Measurements from ENCODE around the gene RIPPLY2. TPM values are rescaled to one million over a fixed set of nuclear protein-coding genes. Genes with fewer than 3 reads are reported as not detected.
A peak's percentile ranks its signal among the peaks of the same experiment; 100 is the strongest.

The RIPPLY2 gene
- total and polyA plus RNA-seq, 9 of the 15 experiments (the other 6 are each of a cell fraction or from before 2014, with no cell fraction given) = not detected

- TF ChIP-seq, protein P1, sequence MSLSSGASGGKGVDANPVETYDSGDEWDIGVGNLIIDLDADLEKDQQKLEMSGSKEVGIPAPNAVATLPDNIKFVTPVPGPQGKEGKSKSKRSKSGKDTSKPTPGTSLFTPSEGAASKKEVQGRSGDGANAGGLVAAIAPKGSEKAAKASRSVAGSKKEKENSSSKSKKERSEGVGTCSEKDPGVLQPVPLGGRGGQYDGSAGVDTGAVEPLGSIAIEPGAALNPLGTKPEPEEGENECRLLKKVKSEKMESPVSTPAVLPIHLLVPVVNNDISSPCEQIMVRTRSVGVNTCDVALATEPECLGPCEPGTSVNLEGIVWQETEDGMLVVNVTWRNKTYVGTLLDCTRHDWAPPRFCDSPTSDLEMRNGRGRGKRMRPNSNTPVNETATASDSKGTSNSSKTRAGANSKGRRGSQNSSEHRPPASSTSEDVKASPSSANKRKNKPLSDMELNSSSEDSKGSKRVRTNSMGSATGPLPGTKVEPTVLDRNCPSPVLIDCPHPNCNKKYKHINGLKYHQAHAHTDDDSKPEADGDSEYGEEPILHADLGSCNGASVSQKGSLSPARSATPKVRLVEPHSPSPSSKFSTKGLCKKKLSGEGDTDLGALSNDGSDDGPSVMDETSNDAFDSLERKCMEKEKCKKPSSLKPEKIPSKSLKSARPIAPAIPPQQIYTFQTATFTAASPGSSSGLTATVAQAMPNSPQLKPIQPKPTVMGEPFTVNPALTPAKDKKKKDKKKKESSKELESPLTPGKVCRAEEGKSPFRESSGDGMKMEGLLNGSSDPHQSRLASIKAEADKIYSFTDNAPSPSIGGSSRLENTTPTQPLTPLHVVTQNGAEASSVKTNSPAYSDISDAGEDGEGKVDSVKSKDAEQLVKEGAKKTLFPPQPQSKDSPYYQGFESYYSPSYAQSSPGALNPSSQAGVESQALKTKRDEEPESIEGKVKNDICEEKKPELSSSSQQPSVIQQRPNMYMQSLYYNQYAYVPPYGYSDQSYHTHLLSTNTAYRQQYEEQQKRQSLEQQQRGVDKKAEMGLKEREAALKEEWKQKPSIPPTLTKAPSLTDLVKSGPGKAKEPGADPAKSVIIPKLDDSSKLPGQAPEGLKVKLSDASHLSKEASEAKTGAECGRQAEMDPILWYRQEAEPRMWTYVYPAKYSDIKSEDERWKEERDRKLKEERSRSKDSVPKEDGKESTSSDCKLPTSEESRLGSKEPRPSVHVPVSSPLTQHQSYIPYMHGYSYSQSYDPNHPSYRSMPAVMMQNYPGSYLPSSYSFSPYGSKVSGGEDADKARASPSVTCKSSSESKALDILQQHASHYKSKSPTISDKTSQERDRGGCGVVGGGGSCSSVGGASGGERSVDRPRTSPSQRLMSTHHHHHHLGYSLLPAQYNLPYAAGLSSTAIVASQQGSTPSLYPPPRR (CRISPR knock-in tag; IDR thresholded peaks at IDR 0.05; ENCODE audit: borderline replicate concordance) = no peak; the same call in 1 of the 2 replicates
- TF ChIP-seq PURB (CRISPR knock-in tag; IDR thresholded peaks at IDR 0.05; ENCODE audit: low read depth) (no peak), CEBPG (CRISPR knock-in tag; IDR thresholded peaks at IDR 0.05) (peak; percentile 50; the same call in 1 of the 2 replicates), CEBPG (tag; conservative IDR thresholded peaks at IDR 0.05 in 1 of 2, IDR thresholded peaks at IDR 0.05 in 1 of 2) (no peak), PHF20 (IDR thresholded peaks at IDR 0.05; ENCODE audit: partially characterized antibody) (peak; percentile 89), SP2 (IDR thresholded peaks at IDR 0.05; ENCODE audit: extremely low read depth, low read depth, low read length, poor library complexity, severe bottlenecking) (no peak), KDM1A (IDR thresholded peaks at IDR 0.05) (0 out of 4 replicates have a peak, but pooled peaks of 1 of the 2 experiments have one; percentile 6), HLTF (IDR thresholded peaks at IDR 0.05) (peak; percentile 83; the same call in 1 of the 2 replicates), LEF1 (IDR thresholded peaks at IDR 0.05) (peak; percentile 94), YBX1 (IDR thresholded peaks at IDR 0.05) (no peak)
- TF ChIP-seq, protein P2, sequence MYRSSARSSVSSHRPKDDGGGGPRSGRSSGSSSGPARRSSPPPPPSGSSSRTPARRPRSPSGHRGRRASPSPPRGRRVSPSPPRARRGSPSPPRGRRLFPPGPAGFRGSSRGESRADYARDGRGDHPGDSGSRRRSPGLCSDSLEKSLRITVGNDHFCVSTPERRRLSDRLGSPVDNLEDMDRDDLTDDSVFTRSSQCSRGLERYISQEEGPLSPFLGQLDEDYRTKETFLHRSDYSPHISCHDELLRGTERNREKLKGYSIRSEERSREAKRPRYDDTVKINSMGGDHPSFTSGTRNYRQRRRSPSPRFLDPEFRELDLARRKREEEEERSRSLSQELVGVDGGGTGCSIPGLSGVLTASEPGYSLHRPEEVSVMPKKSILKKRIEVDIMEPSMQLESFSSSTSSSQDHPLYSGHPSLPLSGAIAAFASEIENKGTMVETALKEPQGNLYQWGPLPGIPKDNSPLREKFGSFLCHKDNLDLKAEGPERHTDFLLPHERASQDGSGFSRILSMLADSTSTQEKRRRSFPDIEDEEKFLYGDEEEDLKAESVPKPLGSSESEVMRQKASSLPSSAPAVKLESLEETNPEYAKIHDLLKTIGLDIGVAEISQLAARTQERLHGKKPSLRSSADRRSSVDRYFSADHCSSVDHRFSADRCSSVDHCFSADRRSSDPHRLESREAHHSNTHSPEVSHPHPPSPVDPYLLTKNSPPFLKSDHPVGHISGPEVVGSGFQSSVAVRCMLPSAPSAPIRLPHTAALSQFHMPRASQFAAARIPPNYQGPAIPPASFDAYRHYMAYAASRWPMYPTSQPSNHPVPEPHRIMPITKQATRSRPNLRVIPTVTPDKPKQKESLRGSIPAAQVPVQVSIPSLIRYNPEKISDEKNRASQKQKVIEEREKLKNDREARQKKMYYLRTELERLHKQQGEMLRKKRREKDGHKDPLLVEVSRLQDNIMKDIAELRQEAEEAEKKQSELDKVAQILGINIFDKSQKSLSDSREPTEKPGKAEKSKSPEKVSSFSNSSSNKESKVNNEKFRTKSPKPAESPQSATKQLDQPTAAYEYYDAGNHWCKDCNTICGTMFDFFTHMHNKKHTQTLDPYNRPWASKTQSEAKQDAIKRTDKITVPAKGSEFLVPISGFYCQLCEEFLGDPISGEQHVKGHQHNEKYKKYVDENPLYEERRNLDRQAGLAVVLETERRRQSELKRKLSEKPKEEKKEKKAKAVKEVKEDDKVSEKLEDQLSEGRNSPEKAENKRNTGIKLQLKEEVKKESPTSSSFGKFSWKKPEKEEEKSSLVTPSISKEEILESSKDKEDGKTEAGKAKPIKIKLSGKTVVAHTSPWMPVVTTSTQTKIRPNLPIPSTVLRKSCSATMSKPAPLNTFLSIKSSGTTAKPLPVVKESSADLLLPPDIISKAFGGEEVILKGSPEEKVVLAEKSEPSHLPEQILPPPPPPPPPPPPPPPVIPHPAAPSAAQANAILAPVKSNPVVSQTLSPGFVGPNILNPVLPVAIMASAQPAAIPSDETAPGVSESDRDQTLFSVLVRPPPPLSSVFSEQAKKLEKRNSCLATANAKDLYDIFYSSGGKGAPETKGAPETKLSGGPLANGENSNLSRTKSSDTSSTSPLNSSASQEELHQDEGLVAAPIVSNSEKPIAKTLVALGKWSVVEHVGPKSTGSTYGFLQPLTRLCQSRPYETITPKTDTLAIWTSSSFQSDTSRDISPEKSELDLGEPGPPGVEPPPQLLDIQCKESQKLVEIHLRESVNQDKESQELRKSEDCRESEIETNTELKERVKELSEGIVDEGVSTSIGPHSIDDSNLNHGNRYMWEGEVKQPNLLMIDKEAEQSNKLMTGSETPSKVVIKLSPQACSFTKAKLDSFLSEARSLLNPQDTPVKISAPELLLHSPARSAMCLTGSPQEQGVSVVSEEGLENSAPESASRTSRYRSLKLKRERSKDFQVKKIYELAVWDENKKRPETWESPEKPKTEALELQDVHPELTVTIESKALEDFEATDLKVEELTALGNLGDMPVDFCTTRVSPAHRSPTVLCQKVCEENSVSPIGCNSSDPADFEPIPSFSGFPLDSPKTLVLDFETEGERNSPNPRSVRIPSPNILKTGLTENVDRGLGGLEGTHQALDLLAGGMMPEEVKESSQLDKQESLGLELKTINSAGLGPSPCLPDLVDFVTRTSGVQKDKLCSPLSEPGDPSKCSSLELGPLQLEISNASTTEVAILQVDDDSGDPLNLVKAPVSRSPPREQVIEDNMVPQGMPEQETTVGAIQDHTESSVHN (IDR thresholded peaks at IDR 0.05; ENCODE audit: borderline replicate concordance in 1 of 2, low read depth in 1 of 2) = no peak
These were observed 6.5 kb downstream of the RIPPLY2 start, which contains the start of gene CYB5R4 (continued) for GRCh38 chr6:83859410-83860358.
